Left lung (tissue), 10 donors: ENCODE measurements around the gene ZSCAN32. TPM values are rescaled to one million over a fixed set of nuclear protein-coding genes. Genes with fewer than 3 reads are reported as not detected.

ENCODE experiments used
- ATAC-seq: fragments of 200-7000 bp; cut with Tn5 transposase; one replicate; pipeline ENCODE4 v1.9.1; 2020; ENCODE audit warnings: moderate library complexity
- DNase-seq, 4 donors: peaks; one replicate each; pipeline ENCODE4 v3.0.0-alpha.2; 2013 to 2020
- H3K27ac ChIP-seq, 2 donors: fragments of 200-600 bp; sonication (generic) in 1 of 2; one replicate each; pipeline versions ENCODE4 v1.5.0 to v1.8.0; 2020 to 2021
- H3K27me3 ChIP-seq, 2 donors: fragments of 200-600 bp; sonication (generic) in 1 of 2; one replicate each; pipeline versions ENCODE4 v1.5.0 to v1.8.0; 2020 to 2021
- H3K36me3 ChIP-seq, 2 donors: fragments of 200-600 bp; sonication (generic) in 1 of 2; one replicate each; pipeline versions ENCODE4 v1.5.0 to v1.8.0; 2020 to 2021
- H3K4me1 ChIP-seq, 2 donors: fragments of 200-600 bp; one replicate each; pipeline ENCODE4 v1.8.0; 2021
- H3K4me3 ChIP-seq, 2 donors: fragments of 200-600 bp; sonication (generic) in 1 of 2; one replicate each; pipeline versions ENCODE4 v1.5.0 to v1.8.0; 2020 to 2021; ENCODE audit warnings: mild to moderate bottlenecking in 1 of 2
- H3K9me3 ChIP-seq, 2 donors: fragments of 200-600 bp; sonication (generic) in 1 of 2; one replicate each; pipeline versions ENCODE4 v1.5.0 to v1.8.0; 2020 to 2021
- CTCF ChIP-seq, 2 donors: fragments of 200-600 bp; sonication (generic) in 1 of 2; IDR thresholded peaks; one replicate each; pipeline versions ENCODE4 v1.5.0 to v1.8.0; 2021; ENCODE audit warnings: antibody characterized with exemption in 2 of 2
- intact Hi-C, 2 donors: fragments of 100-400 bp; cut with DNase I; formaldehyde crosslinking; loops; one replicate each; pipeline versions ENCODE4 v1.11.2 to v1.14.2; 2022
- polyA plus RNA-seq, 6 donors: library from polyadenylated mRNA; unstranded; fragments of 120-200 nt; gene quantifications; one replicate each; pipeline ENCODE4 v1.2.1, GENCODE V29; 2013; ENCODE audit not compliant: insufficient read length in 6 of 6
- total RNA-seq, 2 donors: library from RNA; stranded (reverse); fragmentation: NEBNext Ultra II Directional; extraction: Animal tissue kit (Norgen Biotek cat#: 25700); gene quantifications; one replicate each; pipeline ENCODE4 v1.2.1, GENCODE V29; 2021
- donor health status: DM: no; HTN: yes; CAD: no.
- donor health status: DM: no; HTN: no; CAD: no.

ZSCAN32 gene
- total and polyA plus RNA-seq, 8 donors = 9.4 to 23.9 (median 19.3) TPM

GRCh38 chr16:3362931-3363330 is 37.9 kb downstream of the ZSCAN32 start:
- Histone ChIP-seq H3K36me3 (no peaks in the 10 kb centered on the region), H3K4me3 (no peak overlapping the region), H3K4me1 (no peaks in the 10 kb centered on the region), H3K9me3 (peaks cover 0 to 27% of the 10 kb centered on the region in 2 donors), H3K27me3 (peaks cover 0 to 20% of the 10 kb centered on the region in 2 donors), H3K27ac (no peak overlapping the region)
- TF ChIP-seq CTCF (IDR thresholded peaks at IDR 0.05) = no peak
- ATAC-seq (no peak), DNase-seq (no peak)
- intact Hi-C loops = no loop called here

DNA sequence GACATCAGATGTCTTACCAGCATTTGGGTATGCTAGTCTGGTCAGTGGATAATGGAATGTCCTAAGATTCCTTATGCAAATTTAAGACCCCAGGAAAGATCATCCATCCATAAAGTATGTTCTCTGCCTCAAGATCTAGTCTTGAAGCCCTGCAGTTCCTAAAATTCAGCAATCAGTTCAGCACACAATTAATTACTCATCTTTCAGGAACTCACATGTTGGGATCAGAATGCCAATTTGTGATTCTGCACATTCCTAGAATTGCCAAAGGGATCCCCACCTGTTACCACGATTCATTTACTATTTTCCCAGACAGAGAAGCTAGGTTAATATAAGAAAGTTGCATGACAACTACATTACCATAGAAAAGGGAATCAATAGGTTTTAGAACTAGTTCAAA is 41.9 kb downstream of the ZSCAN32 start:
- no peak for DNase-seq
- Histone ChIP-seq H3K4me3 (no peak overlapping the region), H3K9me3 (peaks cover 0 to 11% of the 10 kb centered on the region in 2 donors), H3K36me3 (no peaks in the 10 kb centered on the region), H3K4me1 (no peaks in the 10 kb centered on the region), H3K27me3 (peaks cover 0 to 25% of the 10 kb centered on the region in 2 donors), H3K27ac (no peak overlapping the region)
- no peak for ATAC-seq
- TF ChIP-seq CTCF (IDR thresholded peaks at IDR 0.05) = no peak
- intact Hi-C loops = no loop called here

GRCh38 chr16:3356118-3356517 is 44.7 kb downstream of the ZSCAN32 start:
- H3K4me3 ChIP-seq = no peak overlapping the region
- no peak overlapping the region for H3K27ac ChIP-seq
- no peaks in the 10 kb centered on the region for H3K4me1 ChIP-seq
- no peak for TF ChIP-seq CTCF (IDR thresholded peaks at IDR 0.05)
- DNase-seq (no peak), ATAC-seq (no peak)
- intact Hi-C loops = no loop called here
- peaks cover 0 to 5% of the 10 kb centered on the region in 2 donors for H3K9me3 ChIP-seq
- peaks cover 0 to 16% of the 10 kb centered on the region in 2 donors for H3K27me3 ChIP-seq
- no peaks in the 10 kb centered on the region for H3K36me3 ChIP-seq

GRCh38 chr16:3355589-3355988 is 45.2 kb downstream of the ZSCAN32 start, which contains the start of gene OR2C1:
Gene OR2C1, plus strand, starts transcription at chr16:3355889. Its CDS starts 52 bp downstream, at chr16:3355941.
- Histone ChIP-seq H3K4me1 (no peaks in the 10 kb centered on the region), H3K27me3 (peaks cover 0 to 11% of the 10 kb centered on the region in 2 donors), H3K9me3 (peaks cover 0 to 5% of the 10 kb centered on the region in 2 donors), H3K4me3 (no peak within 1 kb of the TSS), H3K27ac (no peak within 1 kb of the TSS), H3K36me3 (no peaks in the 10 kb centered on the region)
- intact Hi-C loops = no loop called here
- no peak for ATAC-seq
- no peak for DNase-seq
- no peak for TF ChIP-seq CTCF (IDR thresholded peaks at IDR 0.05)

DNA sequence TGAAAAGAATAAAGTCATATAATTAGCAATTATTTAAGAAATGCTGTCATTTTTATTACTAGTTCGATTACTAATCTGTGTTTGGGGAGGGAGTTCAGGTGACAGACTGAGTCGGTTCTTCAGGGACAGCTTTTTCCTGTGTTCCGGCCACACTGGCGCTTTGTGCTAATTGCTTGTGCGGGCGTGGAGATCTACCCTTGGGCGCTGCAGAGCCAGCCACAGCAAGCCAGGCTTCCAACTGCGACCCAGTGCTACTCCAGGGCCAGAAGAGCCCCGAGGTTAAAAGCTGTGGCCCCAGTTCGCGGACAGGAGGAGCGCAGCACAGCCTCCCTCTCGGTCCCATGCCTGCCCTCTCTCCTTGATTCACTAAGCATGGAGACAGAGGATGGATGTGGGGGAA is 51.6 kb downstream of the ZSCAN32 start:
- TF ChIP-seq CTCF (IDR thresholded peaks at IDR 0.05) = no peak
- H3K4me1 ChIP-seq = no peaks in the 10 kb centered on the region
- H3K9me3 ChIP-seq = no peaks in the 10 kb centered on the region
- H3K27ac ChIP-seq = no peak overlapping the region
- no peaks in the 10 kb centered on the region for H3K36me3 ChIP-seq
- H3K27me3 ChIP-seq = no peaks in the 10 kb centered on the region
- no peak for DNase-seq
- H3K4me3 ChIP-seq = no peak overlapping the region
- no peak for ATAC-seq
- intact Hi-C loops = no loop called here
